Right ventricle myocardium superior (tissue), 1 donor: ENCODE results near the gene TMEM72. TPM values are rescaled to one million over a fixed set of nuclear protein-coding genes. Genes with fewer than 3 reads are reported as not detected.

Experiments
- ATAC-seq: fragments of 200-7000 bp; cut with Tn5 transposase; one replicate; pipeline ENCODE4 v1.9.1; 2020; ENCODE audit warnings: mild to moderate bottlenecking; ENCODE audit not compliant: poor library complexity
- DNase-seq: peaks from one replicate; pipeline ENCODE4 v3.0.0-alpha.2; 2020
- intact Hi-C: fragments of 100-400 bp; cut with DNase I; formaldehyde crosslinking; loops from one replicate; pipeline ENCODE4 v1.11.2; 2022
- total RNA-seq: library from RNA; stranded (reverse); fragmentation: NEBNext Ultra II Directional; extraction: Animal tissue kit (Norgen Biotek cat#: 25700); gene quantifications from one replicate; pipeline ENCODE4 v1.2.1, GENCODE V29; 2021
- donor health status: DM: no; HTN: yes; CAD: no; lungs with severe emphysema.

TMEM72 gene
- total RNA-seq, 1 donor from 2014 or later, result not detected

- ATAC-seq (no peak), DNase-seq (no peak)
- intact Hi-C loops, result no loop called here
Measured at GRCh38 chr10:44885710-44886109, 25.4 kb upstream of the TMEM72 start.

GRCh38 chr10:44886966-44887365 lies 24.2 kb upstream of the TMEM72 start:
- intact Hi-C loops, result no loop called here
- DNase-seq (no peak), ATAC-seq (no peak)

GRCh38 chr10:44888886-44889285 lies 22.3 kb upstream of the TMEM72 start:
- no peak for ATAC-seq
- no peak for DNase-seq
- intact Hi-C loops, result no loop called here

- ATAC-seq, result no peak
- intact Hi-C loops, result no loop called here
- no peak for DNase-seq
Measured at GRCh38 chr10:44889834-44890233, 21.3 kb upstream of the TMEM72 start.

GRCh38 chr10:44890696-44891563 lies 20.2 kb upstream of the TMEM72 start:
- ATAC-seq (peak; percentile 10), DNase-seq (no peak)
- intact Hi-C loops, result no loop called here

GRCh38 chr10:44891721-44892120 lies 19.4 kb upstream of the TMEM72 start:
- ATAC-seq (no peak), DNase-seq (no peak)
- intact Hi-C loops, result no loop called here

- no peak for DNase-seq
- no peak for ATAC-seq
- intact Hi-C loops, result no loop called here
Measured at GRCh38 chr10:44893604-44894468, 17.3 kb upstream of the TMEM72 start.

- no peak for DNase-seq
- intact Hi-C loops, result no loop called here
- no peak for ATAC-seq
Measured at GRCh38 chr10:44894691-44895090, 16.4 kb upstream of the TMEM72 start.

- ATAC-seq (no peak), DNase-seq (no peak)
- intact Hi-C loops, result no loop called here
Measured at GRCh38 chr10:44895280-44895679, 15.9 kb upstream of the TMEM72 start.

- no peak for DNase-seq
- ATAC-seq, result no peak
- intact Hi-C loops, result no loop called here
Measured at GRCh38 chr10:44897049-44897448, 14.1 kb upstream of the TMEM72 start.

GRCh38 chr10:44898665-44899064 lies 12.5 kb upstream of the TMEM72 start:
- intact Hi-C loops, result no loop called here
- ATAC-seq (no peak), DNase-seq (no peak)

GRCh38 chr10:44899450-44900080 lies 11.6 kb upstream of the TMEM72 start:
- no peak for ATAC-seq
- intact Hi-C loops, result no loop called here
- DNase-seq, result no peak

GRCh38 chr10:44902941-44903545 lies 8.1 kb upstream of the TMEM72 start:
- intact Hi-C loops, result no loop called here
- no peak for DNase-seq
- no peak for ATAC-seq

GRCh38 chr10:44906486-44906885 lies 4.7 kb upstream of the TMEM72 start:
- no peak for DNase-seq
- ATAC-seq, result no peak
- intact Hi-C loops, result no loop called here

- intact Hi-C loops, result no loop called here
- DNase-seq (no peak), ATAC-seq (no peak)
Measured at GRCh38 chr10:44907556-44907955, 3.6 kb upstream of the TMEM72 start.

- intact Hi-C loops, result no loop called here
- ATAC-seq (no peak), DNase-seq (no peak)
Measured at GRCh38 chr10:44908066-44908749, 2.9 kb upstream of the TMEM72 start.

GRCh38 chr10:44908936-44909630 lies 2.1 kb upstream of the TMEM72 start:
- DNase-seq, result no peak
- intact Hi-C loops, result no loop called here
- ATAC-seq, result no peak

- DNase-seq, result no peak
- intact Hi-C loops, result no loop called here
- no peak for ATAC-seq
Measured at GRCh38 chr10:44909910-44910309, 1.2 kb upstream of the TMEM72 start.
